ENCODE measurements around the gene STRBP. TPM values are rescaled to one million over a fixed set of nuclear protein-coding genes. Genes with fewer than 3 reads are reported as not detected.

The STRBP gene
- total and polyA plus RNA-seq, 2 of the 4 experiments (the other 2 are of a cell fraction): 2.1 to 2.5 TPM

DNA sequence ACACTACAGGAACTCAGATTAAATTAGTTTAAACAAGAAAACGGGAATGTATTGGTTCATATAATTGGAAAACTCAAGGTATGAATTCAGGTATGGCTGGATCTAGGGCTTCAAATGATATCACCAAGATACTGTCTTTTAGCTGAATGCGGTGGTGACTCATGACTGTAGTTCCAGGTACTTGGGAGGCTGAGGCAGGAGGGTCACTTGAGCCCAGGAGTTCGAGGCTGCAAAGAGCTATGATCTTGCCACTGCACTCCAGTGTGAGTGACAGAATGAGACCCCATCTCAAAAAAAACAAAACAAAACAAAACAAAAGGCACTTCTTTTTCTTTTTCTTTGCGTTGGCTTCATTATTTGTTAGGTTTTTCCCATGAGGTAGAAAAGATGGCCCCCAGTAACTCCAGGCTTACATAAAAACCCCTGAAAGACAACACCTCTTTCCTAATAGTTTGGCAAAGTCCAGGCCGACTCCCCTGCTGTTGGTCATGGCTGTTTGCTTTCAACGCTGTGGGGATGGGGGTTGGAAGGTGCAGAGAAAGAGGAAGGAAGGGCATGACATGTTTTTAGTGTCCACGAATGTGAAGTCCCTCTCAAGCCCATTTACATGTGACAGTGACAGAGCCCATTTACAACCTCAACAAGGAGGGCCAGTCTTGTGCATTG lies 47.8 kb upstream of the STRBP start:
- H4K20me1 ChIP-seq (ENCODE audit: insufficient read depth, low read length): no peaks in the 10 kb centered on the region
- no peak overlapping the region for H2BK20ac ChIP-seq (ENCODE audit: low read depth, low read length)
- H2AK9ac ChIP-seq (replicated peaks; ENCODE audit: low read depth, low read length, poor library complexity): no peak overlapping the region
- no peak overlapping the region for H3K14ac ChIP-seq (replicated peaks; ENCODE audit: low read depth, low read length)
- no peak for DNase-seq
- no peak overlapping the region for H3K27ac ChIP-seq (ENCODE audit: insufficient read depth, low read length)
- H3K23ac ChIP-seq (ENCODE audit: low read depth, low read length): no peak overlapping the region
- no peak overlapping the region for H2BK120ac ChIP-seq (ENCODE audit: low read depth, low read length)
- dilution Hi-C loops (cut with HindIII; ENCODE audit: low sequenced_read_pairs, unreplicated experiment): no loop called here
- H2BK5ac ChIP-seq (ENCODE audit: low read depth, low read length, poor library complexity, severe bottlenecking): no peak overlapping the region
- H3K4me2 ChIP-seq (ENCODE audit: low read depth, low read length): no peak overlapping the region
- CTCF ChIA-PET: interaction anchor here (0.6 kb wide), 1 partner anchor 111 kb away, joined by 3 read pairs; no protein-coding TSS in a partner anchor
- in situ Hi-C loops (cut with MboI; ENCODE audit: low sequenced_read_pairs): no loop called here
- WGBS, 2 experiments (ENCODE audit: extremely low coverage in 2 of 2, insufficient read length in 1 of 2): no CpG with 5 or more reads among the region's 7 CpGs
- POLR2A ChIA-PET (ENCODE audit: unreplicated experiment): no interaction called here
- no TSS peak for BruUV-seq (replicated peaks)
- H3K56ac ChIP-seq (ENCODE audit: extremely low read depth, insufficient read depth, low read length): no peak overlapping the region
- no peak for ATAC-seq (ENCODE audit: low read depth)
- no peak for TF ChIP-seq FOS (IDR thresholded peaks at IDR 0.05; ENCODE audit: low read depth, low read length)
- no peak for TF ChIP-seq RFX5 (IDR thresholded peaks at IDR 0.05; ENCODE audit: low read depth, low read length)
- TF ChIP-seq, protein P1, sequence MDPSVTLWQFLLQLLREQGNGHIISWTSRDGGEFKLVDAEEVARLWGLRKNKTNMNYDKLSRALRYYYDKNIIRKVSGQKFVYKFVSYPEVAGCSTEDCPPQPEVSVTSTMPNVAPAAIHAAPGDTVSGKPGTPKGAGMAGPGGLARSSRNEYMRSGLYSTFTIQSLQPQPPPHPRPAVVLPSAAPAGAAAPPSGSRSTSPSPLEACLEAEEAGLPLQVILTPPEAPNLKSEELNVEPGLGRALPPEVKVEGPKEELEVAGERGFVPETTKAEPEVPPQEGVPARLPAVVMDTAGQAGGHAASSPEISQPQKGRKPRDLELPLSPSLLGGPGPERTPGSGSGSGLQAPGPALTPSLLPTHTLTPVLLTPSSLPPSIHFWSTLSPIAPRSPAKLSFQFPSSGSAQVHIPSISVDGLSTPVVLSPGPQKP (IDR thresholded peaks at IDR 0.05; ENCODE audit: borderline replicate concordance, low read depth, low read length): no peak
- no peak for TF ChIP-seq RAD21 (IDR thresholded peaks at IDR 0.05; ENCODE audit: low read length)
- no peak for TF ChIP-seq CHD1 (IDR thresholded peaks at IDR 0.05; ENCODE audit: low read depth, low read length)
- no peak for TF ChIP-seq NFE2L2 (IDR thresholded peaks at IDR 0.05; ENCODE audit: low read depth, low read length)
- TF ChIP-seq, protein P2, sequence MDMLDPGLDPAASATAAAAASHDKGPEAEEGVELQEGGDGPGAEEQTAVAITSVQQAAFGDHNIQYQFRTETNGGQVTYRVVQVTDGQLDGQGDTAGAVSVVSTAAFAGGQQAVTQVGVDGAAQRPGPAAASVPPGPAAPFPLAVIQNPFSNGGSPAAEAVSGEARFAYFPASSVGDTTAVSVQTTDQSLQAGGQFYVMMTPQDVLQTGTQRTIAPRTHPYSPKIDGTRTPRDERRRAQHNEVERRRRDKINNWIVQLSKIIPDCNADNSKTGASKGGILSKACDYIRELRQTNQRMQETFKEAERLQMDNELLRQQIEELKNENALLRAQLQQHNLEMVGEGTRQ (IDR thresholded peaks at IDR 0.05; ENCODE audit: low read depth, low read length): no peak
- TF ChIP-seq MAFK (IDR thresholded peaks at IDR 0.05; ENCODE audit: low read depth, low read length): no peak
- no peak for TF ChIP-seq CEBPB (IDR thresholded peaks at IDR 0.05; ENCODE audit: low read depth, low read length)
- TF ChIP-seq MAZ (IDR thresholded peaks at IDR 0.05; ENCODE audit: borderline replicate concordance, low read depth, low read length): no peak
- TF ChIP-seq, protein P3, sequence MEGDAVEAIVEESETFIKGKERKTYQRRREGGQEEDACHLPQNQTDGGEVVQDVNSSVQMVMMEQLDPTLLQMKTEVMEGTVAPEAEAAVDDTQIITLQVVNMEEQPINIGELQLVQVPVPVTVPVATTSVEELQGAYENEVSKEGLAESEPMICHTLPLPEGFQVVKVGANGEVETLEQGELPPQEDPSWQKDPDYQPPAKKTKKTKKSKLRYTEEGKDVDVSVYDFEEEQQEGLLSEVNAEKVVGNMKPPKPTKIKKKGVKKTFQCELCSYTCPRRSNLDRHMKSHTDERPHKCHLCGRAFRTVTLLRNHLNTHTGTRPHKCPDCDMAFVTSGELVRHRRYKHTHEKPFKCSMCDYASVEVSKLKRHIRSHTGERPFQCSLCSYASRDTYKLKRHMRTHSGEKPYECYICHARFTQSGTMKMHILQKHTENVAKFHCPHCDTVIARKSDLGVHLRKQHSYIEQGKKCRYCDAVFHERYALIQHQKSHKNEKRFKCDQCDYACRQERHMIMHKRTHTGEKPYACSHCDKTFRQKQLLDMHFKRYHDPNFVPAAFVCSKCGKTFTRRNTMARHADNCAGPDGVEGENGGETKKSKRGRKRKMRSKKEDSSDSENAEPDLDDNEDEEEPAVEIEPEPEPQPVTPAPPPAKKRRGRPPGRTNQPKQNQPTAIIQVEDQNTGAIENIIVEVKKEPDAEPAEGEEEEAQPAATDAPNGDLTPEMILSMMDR (conservative IDR thresholded peaks at IDR 0.05; ENCODE audit: low read depth, low read length): no peak
- no peak for TF ChIP-seq MXI1 (IDR thresholded peaks at IDR 0.05; ENCODE audit: borderline replicate concordance, low read depth, low read length)
- no peak for TF ChIP-seq BHLHE40 (IDR thresholded peaks at IDR 0.05; ENCODE audit: low read depth, low read length)
- TF ChIP-seq POLR2A (IDR thresholded peaks at IDR 0.05; ENCODE audit: low read depth, low read length): no peak
- TF ChIP-seq RCOR1 (IDR thresholded peaks at IDR 0.05; ENCODE audit: insufficient replicate concordance, low read length): no peak
- no peak for TF ChIP-seq SMC3 (IDR thresholded peaks at IDR 0.05; ENCODE audit: low read depth, low read length)
- peaks cover 28% of the 10 kb centered on the region for H3K27me3 ChIP-seq (ENCODE audit: control insufficient read depth, insufficient read depth, low read length)
- no peak overlapping the region for H2AFZ ChIP-seq (replicated peaks; ENCODE audit: low read length, poor library complexity)
- H3K79me1 ChIP-seq (ENCODE audit: low read depth in 1 of 2, low read length in 2 of 2): no peaks in the 10 kb centered on the region
- H3K4ac ChIP-seq (ENCODE audit: low read depth, low read length): no peak overlapping the region
- H4K8ac ChIP-seq (ENCODE audit: low read depth in 2 of 2, low read length in 2 of 2): no peak overlapping the region
- no peak overlapping the region for H3K4me3 ChIP-seq (ENCODE audit: insufficient read depth, low read depth, low read length)
- no peak overlapping the region for H3K9ac ChIP-seq (ENCODE audit: low read depth, low read length)
- no peaks in the 10 kb centered on the region for H3K9me1 ChIP-seq (ENCODE audit: insufficient read depth, low read length)
- H3K36me3 ChIP-seq (ENCODE audit: control insufficient read depth, insufficient read depth, low read length): no peaks in the 10 kb centered on the region
- no peak overlapping the region for H4K5ac ChIP-seq (ENCODE audit: low read depth, low read length)
- no peak overlapping the region for H3K18ac ChIP-seq (ENCODE audit: low read depth, low read length)
- no peak overlapping the region for H2BK15ac ChIP-seq (ENCODE audit: low read depth, low read length)
- no peaks in the 10 kb centered on the region for H3K9me3 ChIP-seq (ENCODE audit: control insufficient read depth, insufficient read depth, low read length)
- no peaks in the 10 kb centered on the region for H3K4me1 ChIP-seq (ENCODE audit: control insufficient read depth, insufficient read depth, low read length)
- no peak overlapping the region for H2AK5ac ChIP-seq (ENCODE audit: low read depth, low read length)
- no peak overlapping the region for H4K91ac ChIP-seq (ENCODE audit: insufficient read depth, low read depth, low read length)
- intact Hi-C loops (cut with micrococcal nuclease): no loop called here

All from IMR-90 (cell line).